BLaER1 treated with 17β-estradiol and CSF1 and Interleukin-3, amounts not matched to agents 10 nM and 100 nM (cell line): Measurements from ENCODE around the gene WDR83.

ENCODE experiments used
- H3K27ac ChIP-seq, 11 experiments: shearing (Covaris generic); formaldehyde crosslinking; 2 replicates each; pipeline ENCODE4 v1.8.1; 2022
- H3K27me3 ChIP-seq, 11 experiments: shearing (Covaris generic); formaldehyde crosslinking; 2 replicates each; pipeline ENCODE4 v1.8.1; 2022
- H3K36me3 ChIP-seq, 11 experiments: shearing (Covaris generic); formaldehyde crosslinking; 2 replicates each; pipeline ENCODE4 v1.8.1; 2022
- H3K4me1 ChIP-seq, 10 experiments: shearing (Covaris generic); formaldehyde crosslinking; 2 replicates each; pipeline ENCODE4 v1.8.1; 2022
- H3K4me2 ChIP-seq, 11 experiments: shearing (Covaris generic); formaldehyde crosslinking; 2 replicates each; pipeline ENCODE4 v1.8.1; 2022
- H3K4me3 ChIP-seq, 10 experiments: shearing (Covaris generic); formaldehyde crosslinking; 2 replicates each; pipeline ENCODE4 v1.8.1; 2022
- H3K9ac ChIP-seq, 11 experiments: shearing (Covaris generic); formaldehyde crosslinking; 2 replicates each; pipeline ENCODE4 v1.8.1; 2022
- H3K9me3 ChIP-seq, 11 experiments: shearing (Covaris generic); formaldehyde crosslinking; replicated peaks in 1 of 11; 2 replicates each; pipeline ENCODE4 v1.8.1; 2022
- H4K20me1 ChIP-seq, 11 experiments: shearing (Covaris generic); formaldehyde crosslinking; 2 replicates each; pipeline ENCODE4 v1.8.1; 2022
- Cebpa-rat ChIP-seq, 11 experiments: shearing (Covaris generic); IDR thresholded peaks; 2 replicates each; pipeline ENCODE4 v1.8.1; 2022

Gene WDR83

GRCh38 chr19:12647490-12648071 is 19.0 kb upstream of the WDR83 start:
- no peak overlapping the region for H3K4me3 ChIP-seq

GRCh38 chr19:12648088-12648487 is 18.5 kb upstream of the WDR83 start:
- no peak for TF ChIP-seq Cebpa-rat (IDR thresholded peaks at IDR 0.05)
- Histone ChIP-seq H3K9me3 (peaks cover 0 to 6% (median 0%) of the 10 kb centered on the region in 11 experiments; a peak in 5 of 22 replicates), H3K27me3 (no peaks in the 10 kb centered on the region), H3K9ac (no peak overlapping the region), H3K4me3 (no peak overlapping the region), H3K4me1 (peaks cover 0 to 21% (median 13%) of the 10 kb centered on the region in 10 experiments; a peak in 16 of 20 replicates), H3K36me3 (peaks cover 31 to 91% (median 58%) of the 10 kb centered on the region in 11 experiments), H4K20me1 (peaks cover 0 to 13% (median 0%) of the 10 kb centered on the region in 11 experiments; a peak in 3 of 22 replicates), H3K27ac (no peak overlapping the region), H3K4me2 (no peak overlapping the region)

More at GRCh38 chr19:12647490-12648071, 19.0 kb upstream of the WDR83 start:
- Histone ChIP-seq H4K20me1 (peaks cover 0 to 13% (median 0%) of the 10 kb centered on the region in 11 experiments; a peak in 3 of 22 replicates), H3K36me3 (peaks cover 30 to 86% (median 55%) of the 10 kb centered on the region in 11 experiments), H3K27me3 (no peaks in the 10 kb centered on the region), H3K9me3 (peaks cover 0 to 6% (median 0%) of the 10 kb centered on the region in 11 experiments; a peak in 5 of 22 replicates), H3K9ac (no peak overlapping the region), H3K4me1 (peaks cover 0 to 21% (median 13%) of the 10 kb centered on the region in 10 experiments; a peak in 16 of 20 replicates), H3K4me2 (peak overlapping the region in 8 of 11 experiments; percentile 21 to 64 (median 58); a peak in 11 of 22 replicates), H3K27ac (peak overlapping the region in 1 of 11 experiments; percentile 45; a peak in 2 of 22 replicates)
- no peak for TF ChIP-seq Cebpa-rat (IDR thresholded peaks at IDR 0.05)

GRCh38 chr19:12649941-12650340 is 16.7 kb upstream of the WDR83 start:
- Histone ChIP-seq H3K36me3 (peaks cover 36 to 95% (median 66%) of the 10 kb centered on the region in 11 experiments), H3K9me3 (peaks cover 0 to 6% (median 0%) of the 10 kb centered on the region in 11 experiments; a peak in 5 of 22 replicates), H4K20me1 (peaks cover 0 to 18% (median 0%) of the 10 kb centered on the region in 11 experiments; a peak in 5 of 22 replicates)

GRCh38 chr19:12652219-12652618 is 14.4 kb upstream of the WDR83 start:
- Histone ChIP-seq H3K36me3 (peaks cover 59 to 95% (median 83%) of the 10 kb centered on the region in 11 experiments), H3K9ac (no peak overlapping the region), H3K9me3 (peaks cover 0 to 6% (median 0%) of the 10 kb centered on the region in 11 experiments; a peak in 5 of 22 replicates)

More at GRCh38 chr19:12649941-12650340, 16.7 kb upstream of the WDR83 start:
- Histone ChIP-seq H3K4me3 (no peak overlapping the region), H3K4me2 (no peak overlapping the region), H3K27me3 (no peaks in the 10 kb centered on the region), H3K4me1 (peaks cover 0 to 21% (median 13%) of the 10 kb centered on the region in 10 experiments; a peak in 16 of 20 replicates), H3K9ac (no peak overlapping the region), H3K27ac (no peak overlapping the region)
- TF ChIP-seq Cebpa-rat (IDR thresholded peaks at IDR 0.05), result no peak

GRCh38 chr19:12655546-12655945 is 11.1 kb upstream of the WDR83 start:
- Histone ChIP-seq H3K9ac (no peak overlapping the region), H3K4me3 (no peak overlapping the region), H4K20me1 (peaks cover 0 to 29% (median 0%) of the 10 kb centered on the region in 11 experiments; a peak in 7 of 22 replicates), H3K4me2 (no peak overlapping the region), H3K4me1 (no peaks in the 10 kb centered on the region), H3K36me3 (peaks cover 90 to 100% (median 98%) of the 10 kb centered on the region in 11 experiments), H3K27ac (no peak overlapping the region), H3K27me3 (no peaks in the 10 kb centered on the region), H3K9me3 (peaks cover 0 to 4% (median 0%) of the 10 kb centered on the region in 11 experiments; a peak in 2 of 22 replicates)
- no peak for TF ChIP-seq Cebpa-rat (IDR thresholded peaks at IDR 0.05)

More at GRCh38 chr19:12652219-12652618, 14.4 kb upstream of the WDR83 start:
- Histone ChIP-seq H3K4me1 (peaks cover 0 to 9% (median 2%) of the 10 kb centered on the region in 10 experiments; a peak in 15 of 20 replicates), H3K27ac (no peak overlapping the region; a peak in 1 of 22 replicates), H4K20me1 (peaks cover 0 to 24% (median under 1%) of the 10 kb centered on the region in 11 experiments; a peak in 7 of 22 replicates), H3K4me2 (no peak overlapping the region), H3K4me3 (no peak overlapping the region), H3K27me3 (no peaks in the 10 kb centered on the region)
- TF ChIP-seq Cebpa-rat (IDR thresholded peaks at IDR 0.05), result no peak

GRCh38 chr19:12656899-12657571 is 9.6 kb upstream of the WDR83 start:
- no peak for TF ChIP-seq Cebpa-rat (IDR thresholded peaks at IDR 0.05)
- Histone ChIP-seq H3K36me3 (peaks cover 90 to 100% (median 99%) of the 10 kb centered on the region in 11 experiments), H3K4me2 (no peak overlapping the region), H3K4me1 (no peaks in the 10 kb centered on the region), H3K9ac (no peak overlapping the region), H3K27ac (no peak overlapping the region), H3K27me3 (no peaks in the 10 kb centered on the region), H3K4me3 (no peak overlapping the region), H3K9me3 (peaks cover 0 to 4% (median 0%) of the 10 kb centered on the region in 11 experiments; a peak in 2 of 22 replicates), H4K20me1 (peaks cover 0 to 40% (median 0%) of the 10 kb centered on the region in 11 experiments; a peak in 7 of 22 replicates)

- H3K4me1 ChIP-seq, result no peaks in the 10 kb centered on the region
- H3K9me3 ChIP-seq, result peaks cover 0 to 4% (median 0%) of the 10 kb centered on the region in 11 experiments; a peak in 2 of 22 replicates
- no peak overlapping the region for H3K27ac ChIP-seq
- no peak overlapping the region for H3K4me3 ChIP-seq
- peaks cover 0 to 40% (median 0%) of the 10 kb centered on the region in 11 experiments; a peak in 7 of 22 replicates for H4K20me1 ChIP-seq
- no peak overlapping the region for H3K4me2 ChIP-seq
- no peaks in the 10 kb centered on the region for H3K27me3 ChIP-seq
- H3K9ac ChIP-seq, result no peak overlapping the region
- peaks cover 92 to 100% (median 99%) of the 10 kb centered on the region in 11 experiments for H3K36me3 ChIP-seq
- no peak for TF ChIP-seq Cebpa-rat (IDR thresholded peaks at IDR 0.05)
Observed at GRCh38 chr19:12657966-12658365, 8.6 kb upstream of the WDR83 start.

GRCh38 chr19:12660980-12661379 is 5.6 kb upstream of the WDR83 start:
- peaks cover 0 to 27% (median 0%) of the 10 kb centered on the region in 11 experiments; a peak in 8 of 22 replicates for H4K20me1 ChIP-seq
- no peak overlapping the region for H3K4me3 ChIP-seq
- H3K36me3 ChIP-seq, result peaks cover 88 to 90% (median 90%) of the 10 kb centered on the region in 11 experiments
- no peak overlapping the region for H3K9ac ChIP-seq
- H3K27ac ChIP-seq, result no peak overlapping the region
- peaks cover 0 to 4% (median 0%) of the 10 kb centered on the region in 11 experiments; a peak in 2 of 22 replicates for H3K9me3 ChIP-seq
- TF ChIP-seq Cebpa-rat (IDR thresholded peaks at IDR 0.05), result no peak
- H3K4me2 ChIP-seq, result no peak overlapping the region
- peaks cover 18 to 24% (median 19%) of the 10 kb centered on the region in 10 experiments for H3K4me1 ChIP-seq
- H3K27me3 ChIP-seq, result no peaks in the 10 kb centered on the region
